ENCODE measurements around the gene HRG. TPM values are rescaled to one million over a fixed set of nuclear protein-coding genes. Genes with fewer than 3 reads are reported as not detected.

HRG gene
- total RNA-seq, 1 donor from 2014 or later, result 0.49 TPM

Other genes starting within 250 kb of the HRG start
- 2.7 TPM for gene CRYGS, start 121.6 kb upstream of the HRG start, total RNA-seq
- 11.0 TPM for gene TBCCD1, start 98.7 kb upstream of the HRG start, total RNA-seq
- 48.1 TPM for gene DNAJB11, start 95.3 kb upstream of the HRG start, total RNA-seq
- 2.2 TPM for gene AHSG, start 53.0 kb upstream of the HRG start, total RNA-seq
- gene FETUB, start 25.6 kb upstream of the HRG start, total RNA-seq, result not detected
- gene KNG1, start 51.3 kb downstream of the HRG start, total RNA-seq, result 0.43 TPM
- gene EIF4A2, start 117.6 kb downstream of the HRG start, total RNA-seq, result 535 TPM
- gene RFC4, start 140.5 kb downstream of the HRG start, total RNA-seq, result 9.4 TPM
- gene ADIPOQ, start 176.7 kb downstream of the HRG start, total RNA-seq, result 0.26 TPM